ENCODE data around the gene CREG1.

Gene CREG1

DNA sequence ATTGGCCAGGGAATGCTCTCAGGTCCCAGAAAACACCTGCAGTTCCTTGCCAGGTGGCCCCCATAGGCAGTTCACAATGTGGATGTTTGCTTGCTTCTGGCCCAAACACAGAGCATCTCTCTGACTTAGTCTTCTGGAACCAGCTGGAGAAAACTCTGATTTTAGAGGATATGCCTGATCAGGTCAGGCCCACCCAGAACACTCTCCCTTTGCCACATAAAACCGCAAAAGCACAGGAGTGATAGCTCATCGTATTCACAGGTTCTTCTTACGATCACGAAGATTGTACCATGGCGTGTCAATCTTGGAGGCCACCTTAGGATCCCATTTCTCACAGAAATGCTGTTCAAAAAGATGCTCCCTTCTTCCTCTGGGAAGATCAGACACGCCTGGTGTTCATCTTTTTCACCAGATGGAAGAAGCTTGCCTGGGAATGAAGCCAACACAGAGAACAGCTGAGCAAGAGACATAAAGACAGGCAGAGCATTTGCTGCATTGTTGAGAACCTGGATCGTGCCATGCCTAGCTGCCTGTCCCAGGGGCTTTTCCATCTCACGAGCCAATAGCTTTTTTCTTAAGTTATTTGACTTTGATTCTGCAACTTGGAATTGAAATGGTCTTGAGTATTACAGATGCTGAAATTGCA lies 23.6 kb downstream of the CREG1 start:
- no peak for DNase-seq

DNA sequence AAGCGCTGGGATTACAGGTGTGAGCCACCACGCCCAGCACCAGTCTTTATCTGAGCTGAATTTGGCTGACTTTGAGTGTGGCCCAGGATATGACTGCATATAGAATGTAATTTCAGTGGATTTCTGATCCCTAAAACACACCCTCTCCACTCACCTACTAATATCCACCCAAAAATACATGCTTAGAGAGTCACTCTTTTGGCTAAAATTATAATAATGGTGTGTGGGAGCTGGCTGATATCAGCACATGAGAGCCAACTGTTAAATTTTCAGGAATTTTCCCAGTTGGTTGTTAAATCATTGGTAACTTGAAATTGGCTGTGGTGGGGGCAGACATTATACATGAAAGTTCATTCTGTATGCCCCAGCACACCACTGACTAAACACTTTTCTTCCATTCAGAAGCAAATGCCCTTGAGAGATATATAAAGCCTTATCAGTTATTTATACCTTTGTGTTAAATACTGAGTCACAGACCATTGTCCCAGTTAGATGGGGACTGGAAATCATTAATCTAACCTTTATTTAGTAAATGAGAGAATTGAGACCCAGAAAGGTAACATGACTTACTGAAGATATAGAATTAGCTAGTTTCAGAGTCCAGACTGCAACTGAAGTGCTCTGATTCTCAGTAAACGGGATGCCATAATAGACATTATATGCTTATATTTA lies 25.4 kb downstream of the CREG1 start:
- DNase-seq, result no peak

DNA sequence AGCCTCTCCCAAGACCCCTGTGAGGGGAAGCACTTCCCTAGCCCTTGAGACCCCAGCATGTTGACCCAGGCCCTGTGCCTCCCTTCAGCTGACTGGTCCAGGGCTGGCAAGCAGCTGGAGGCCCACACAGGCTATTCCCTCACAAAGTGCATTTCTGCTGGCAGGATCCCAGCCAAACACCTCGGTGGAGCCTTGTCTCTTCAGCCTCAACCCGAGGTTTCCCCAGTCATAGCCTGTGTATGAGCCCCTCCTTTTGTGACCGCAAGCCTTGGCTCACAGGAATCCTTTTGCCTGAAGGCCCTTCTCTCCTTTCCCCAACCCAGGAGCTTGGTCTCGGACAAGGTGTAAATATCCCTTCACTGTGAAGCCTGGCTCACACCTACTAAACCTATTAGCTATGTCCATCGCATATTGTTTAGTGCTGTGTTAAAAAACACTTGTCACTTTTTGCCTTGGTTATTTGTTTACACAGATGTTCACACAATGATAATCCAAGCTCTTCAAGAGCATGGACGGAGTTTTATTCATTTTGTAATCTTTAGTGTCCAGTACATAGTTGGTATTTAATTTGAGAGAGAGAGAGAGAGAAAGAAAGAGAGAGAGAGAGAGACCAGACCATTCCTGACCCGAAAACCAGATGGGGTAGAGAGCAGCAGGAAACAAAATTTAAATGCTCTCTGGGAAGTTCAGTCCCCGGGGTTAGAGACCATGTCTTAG lies 26.7 kb downstream of the CREG1 start:
- DNase-seq, result no peak

DNA sequence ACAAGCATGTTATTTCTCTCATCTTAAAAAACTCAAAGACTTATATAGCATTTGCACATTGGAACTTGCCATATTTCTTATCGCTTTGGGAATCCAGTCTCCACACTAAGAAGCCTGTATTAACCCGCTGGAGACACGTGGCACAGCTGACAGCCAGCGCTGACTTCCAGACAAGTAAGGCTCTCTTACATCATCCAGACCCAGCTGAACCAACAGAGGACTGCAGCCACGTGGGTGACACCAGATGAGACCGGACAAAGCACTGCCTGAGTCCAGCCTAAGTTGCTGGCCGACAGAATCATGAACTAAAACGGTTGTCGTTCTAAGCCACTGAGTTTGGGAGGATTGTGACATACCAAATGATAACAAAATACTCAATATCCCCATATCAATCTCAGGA lies 28.9 kb downstream of the CREG1 start:
- DNase-seq, result peak; percentile 54

DNA sequence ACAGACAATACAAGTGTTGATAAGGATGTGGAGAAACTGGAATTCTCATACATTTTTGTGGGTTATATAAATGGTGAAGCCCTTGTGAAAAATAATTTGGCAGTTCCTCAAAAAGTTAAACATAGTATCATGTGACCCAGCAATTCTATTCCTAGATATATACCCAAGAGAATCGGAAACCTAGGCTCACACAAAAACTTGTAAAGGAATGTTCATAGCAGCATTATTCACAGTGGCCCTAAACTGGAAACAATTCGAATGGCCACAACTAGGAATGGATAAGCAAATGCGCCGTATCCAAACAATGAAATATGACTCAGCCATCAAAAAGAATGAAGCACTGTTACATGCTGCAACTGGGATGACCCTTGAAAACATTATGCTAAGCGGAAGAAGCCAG lies 31.3 kb downstream of the CREG1 start:
- no peak for DNase-seq

DNA sequence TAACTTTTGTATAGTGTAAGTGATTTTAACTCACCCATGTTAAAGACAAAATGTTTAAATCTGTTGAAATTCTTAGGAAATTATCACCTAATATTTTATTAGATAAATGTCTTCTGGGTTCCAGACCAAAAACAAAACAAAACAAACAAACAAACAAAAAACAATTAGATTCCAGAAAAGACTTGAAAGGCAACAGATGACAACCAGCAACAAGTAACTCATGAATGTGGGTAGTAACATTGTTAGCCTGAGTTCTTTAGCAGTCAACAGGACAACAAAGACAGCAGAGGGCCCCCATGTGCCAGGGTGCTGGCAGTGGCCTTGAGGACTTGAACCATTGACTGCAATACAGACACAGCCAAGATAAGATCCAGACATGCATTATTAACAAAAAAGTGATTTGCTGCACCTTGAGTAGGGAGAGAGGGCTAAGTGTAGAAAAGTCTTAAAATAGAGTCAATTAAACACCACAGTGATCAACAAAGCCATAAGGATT lies 32.8 kb downstream of the CREG1 start:
- DNase-seq, result no peak

DNA sequence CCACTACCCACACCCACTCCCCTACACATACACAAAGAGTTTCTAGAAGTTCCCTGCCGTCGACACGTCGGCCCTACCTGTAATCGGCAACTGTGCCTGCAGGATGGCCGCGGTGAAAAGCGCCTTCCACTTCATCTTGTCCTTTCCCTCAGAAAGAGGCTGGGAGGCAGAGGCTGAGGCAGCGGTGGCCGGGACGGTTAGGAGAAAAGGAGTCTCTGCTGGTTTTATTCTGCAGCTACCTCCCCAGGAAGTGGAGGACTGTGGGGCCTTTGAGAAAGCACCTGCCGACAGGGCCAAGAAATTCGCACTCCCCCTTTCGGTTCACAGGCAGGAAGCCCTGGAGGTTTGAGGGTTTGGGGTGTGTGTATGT lies 35.2 kb downstream of the CREG1 start, which contains the start of gene CD247:
Gene CD247 (minus strand): TSS at position 199 of the 370 bp plus-strand sequence. CDS start 64 bp downstream, at position 135.
- DNase-seq, result no peak

DNA sequence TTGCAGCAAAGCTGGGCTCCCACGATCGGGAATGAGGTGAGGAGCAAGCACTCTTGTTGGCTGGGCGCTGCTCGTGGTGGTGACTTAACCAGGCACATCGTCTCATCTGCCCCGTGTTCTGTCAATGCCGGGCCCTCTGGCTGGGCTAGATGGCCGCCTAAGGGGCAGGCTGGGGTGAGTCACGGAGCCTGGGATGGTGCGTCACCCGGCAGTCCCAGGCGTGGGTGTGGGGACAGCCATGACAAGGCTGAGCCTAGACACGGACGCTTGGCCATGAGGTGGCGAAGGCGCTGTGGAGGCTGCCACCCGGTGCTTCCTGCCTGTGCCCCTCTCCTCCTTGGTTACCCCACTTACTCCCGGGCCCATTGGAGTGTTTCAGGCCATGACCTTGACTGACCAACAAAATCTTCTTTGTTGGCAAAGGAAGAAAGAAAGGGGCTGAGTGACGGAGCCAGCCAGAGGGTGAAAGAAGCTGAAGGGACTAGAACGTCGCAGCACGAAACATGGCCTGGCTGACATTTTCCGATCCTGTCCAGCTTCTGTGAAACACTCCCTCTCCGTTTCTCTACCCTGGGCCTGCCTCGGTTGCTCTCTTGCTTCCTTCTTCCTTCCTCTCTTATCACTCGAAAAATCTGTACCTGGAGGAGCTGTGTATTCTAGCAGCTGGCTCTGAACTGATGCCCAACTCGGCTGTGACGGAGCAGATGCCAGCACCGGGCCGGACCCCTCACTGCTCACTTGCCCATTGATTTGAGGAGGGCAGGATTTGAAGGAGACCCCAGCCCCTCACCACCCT lies 35.8 kb downstream of the CREG1 start:
- no peak for DNase-seq

DNA sequence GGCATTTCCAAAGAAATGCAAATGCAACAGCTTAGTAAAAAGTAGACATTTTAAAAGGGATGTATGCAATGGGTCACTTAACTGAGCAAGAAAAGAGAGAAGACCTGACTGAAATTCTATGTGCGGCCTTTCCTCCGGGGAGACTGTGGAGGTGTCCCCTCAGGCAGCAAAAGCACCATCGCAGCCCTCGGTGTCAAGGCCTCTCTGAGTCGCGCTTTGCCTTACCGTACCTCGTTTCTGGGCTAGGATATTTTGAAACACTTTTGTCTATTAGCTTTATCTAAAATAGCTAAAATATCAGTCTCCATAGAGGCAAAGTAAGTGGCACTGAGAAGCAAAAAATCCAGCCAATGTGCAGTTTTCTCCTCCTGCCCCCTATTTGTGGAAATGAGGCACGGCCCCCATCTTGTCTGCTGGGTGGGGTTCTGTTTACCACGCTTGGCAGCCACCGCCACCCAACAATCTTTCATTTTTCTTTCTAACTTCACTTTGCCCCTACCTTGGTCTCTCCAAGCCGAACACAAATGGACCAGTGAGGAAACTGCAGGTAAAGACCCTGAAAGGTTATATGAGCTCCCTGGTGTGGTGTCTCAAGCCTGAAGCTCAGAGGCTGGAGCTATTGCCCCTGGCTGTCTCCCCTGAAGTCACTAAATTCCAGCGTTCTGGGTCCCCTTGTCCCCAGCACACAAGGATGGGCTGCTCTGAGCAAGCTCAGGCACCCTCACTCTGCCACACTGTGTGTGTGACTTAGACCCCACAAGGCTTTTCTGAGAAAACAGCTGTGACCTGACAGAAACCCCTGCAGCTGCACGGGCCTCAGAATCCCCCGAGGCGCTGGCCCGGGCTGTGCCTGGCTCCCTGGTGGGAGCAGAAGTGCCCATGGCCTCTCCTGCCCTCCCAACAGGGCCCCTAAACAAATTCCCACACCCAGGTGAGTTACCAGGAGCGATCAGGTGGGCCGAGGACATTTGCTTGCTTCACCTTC lies 36.9 kb downstream of the CREG1 start:
- no peak for DNase-seq

DNA sequence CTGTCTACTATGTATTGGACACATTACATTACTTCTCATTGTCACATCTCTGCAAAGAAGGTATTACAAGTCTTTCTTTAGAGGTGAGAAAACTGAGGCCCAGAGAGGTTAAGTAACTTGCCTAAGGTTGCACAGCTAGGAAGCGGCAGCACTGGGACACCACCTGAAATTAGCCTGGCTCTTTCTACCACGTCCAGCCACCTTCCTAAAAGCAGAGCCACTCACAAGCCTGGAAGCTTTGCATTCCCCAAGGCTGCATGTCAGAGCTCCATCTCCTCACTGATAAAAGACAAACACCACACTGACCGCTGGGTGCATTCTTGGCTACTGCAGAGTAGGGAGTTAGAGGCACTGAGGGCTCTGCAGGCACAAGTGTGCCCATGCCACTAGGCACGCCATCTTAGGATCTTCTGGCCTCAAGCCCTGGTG lies 37.7 kb downstream of the CREG1 start:
- DNase-seq, result no peak

DNA sequence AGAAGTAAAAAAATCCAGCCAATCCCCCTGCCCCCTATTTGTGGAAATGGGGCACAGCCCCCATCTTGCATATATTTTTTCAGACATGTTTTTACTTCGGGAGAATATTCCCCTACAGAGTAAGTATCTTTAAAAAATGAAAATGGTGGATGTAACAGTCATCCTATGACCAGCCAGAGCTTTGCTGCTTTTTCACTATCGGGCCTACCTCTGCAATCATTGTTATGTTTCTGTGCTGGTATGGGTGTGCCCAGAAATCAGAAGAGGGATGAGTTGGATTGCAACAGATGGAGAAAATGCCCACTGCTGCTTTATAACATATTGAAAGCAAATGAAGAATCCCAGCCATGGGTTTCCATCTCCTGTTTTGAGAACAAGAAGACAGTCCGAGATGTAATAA lies 38.1 kb downstream of the CREG1 start:
- no peak for DNase-seq

DNA sequence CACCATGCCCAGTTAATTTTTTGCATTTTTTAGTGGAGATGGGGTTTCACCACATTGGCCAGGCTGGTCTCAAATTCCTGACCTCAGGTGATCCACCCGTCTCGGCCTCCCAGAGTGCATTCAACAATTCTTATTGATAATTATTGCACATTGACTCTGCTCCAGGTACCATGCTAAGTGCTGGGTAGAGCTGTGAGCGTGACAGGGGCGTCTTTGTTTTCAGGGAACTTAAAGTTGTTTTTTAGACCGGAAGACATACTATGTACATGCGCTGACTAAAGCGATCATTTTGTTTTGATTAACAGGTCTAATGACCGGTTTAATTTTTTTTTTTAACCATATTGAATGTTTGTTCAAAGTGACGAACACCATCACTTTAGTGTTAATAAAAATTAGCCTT lies 39.3 kb downstream of the CREG1 start:
- no peak for DNase-seq

DNA sequence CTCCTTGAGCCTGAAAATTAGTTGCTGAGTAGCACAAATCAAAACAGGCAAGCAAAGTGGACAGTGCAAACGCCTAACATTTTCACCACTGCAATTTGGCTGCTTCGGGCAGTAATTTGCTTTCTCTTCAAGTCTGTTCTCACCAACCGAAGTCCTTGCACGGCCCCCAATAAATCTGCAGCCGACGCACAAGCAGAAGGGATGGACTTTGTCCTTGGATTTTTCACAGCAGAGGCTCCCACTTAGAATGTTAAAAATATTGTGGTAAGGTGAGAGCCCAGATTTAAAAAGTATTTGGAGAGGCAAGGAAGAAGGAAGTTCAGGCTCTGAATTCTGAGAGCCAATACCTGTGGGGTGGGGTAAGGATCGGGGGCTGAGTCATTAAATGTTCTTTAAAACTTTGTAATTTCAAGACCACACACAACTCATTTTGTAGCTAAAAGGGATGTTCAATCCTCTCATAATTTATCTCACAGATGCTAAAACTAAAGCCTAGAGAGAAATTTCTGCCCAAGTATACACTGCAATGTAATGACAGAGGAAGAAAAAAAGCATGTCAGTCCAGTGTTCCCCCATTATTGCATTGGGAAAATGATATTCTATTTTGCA lies 41.4 kb downstream of the CREG1 start:
- DNase-seq, result no peak

DNA sequence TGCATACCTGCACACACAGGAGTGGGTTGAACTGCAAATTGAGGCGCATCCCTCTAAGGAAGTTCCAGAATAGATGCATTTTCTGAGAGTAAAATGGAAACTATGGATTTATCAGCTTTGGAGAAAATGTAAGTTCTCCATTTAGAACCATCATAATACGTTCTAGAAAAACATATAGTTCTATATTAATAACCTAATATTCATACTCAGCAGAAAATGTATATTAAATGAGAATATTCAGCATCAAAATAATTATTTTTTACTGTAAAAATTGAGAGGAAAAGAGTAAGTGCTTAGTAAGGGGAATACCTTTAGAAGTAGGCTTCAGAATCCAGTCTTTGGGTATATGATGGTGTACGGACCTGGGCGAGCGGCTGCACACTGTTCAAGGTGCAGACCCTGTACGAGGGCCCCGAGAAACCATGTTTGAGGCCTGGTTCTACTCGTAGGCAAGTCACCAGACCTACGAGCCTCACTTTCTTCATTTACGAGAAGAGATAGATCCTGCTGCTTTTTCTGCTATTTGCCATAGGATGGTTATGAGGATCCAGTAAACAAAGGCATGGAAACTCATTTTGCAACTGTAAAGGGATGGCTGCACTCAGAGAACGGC lies 42.1 kb downstream of the CREG1 start:
- DNase-seq, result no peak

DNA sequence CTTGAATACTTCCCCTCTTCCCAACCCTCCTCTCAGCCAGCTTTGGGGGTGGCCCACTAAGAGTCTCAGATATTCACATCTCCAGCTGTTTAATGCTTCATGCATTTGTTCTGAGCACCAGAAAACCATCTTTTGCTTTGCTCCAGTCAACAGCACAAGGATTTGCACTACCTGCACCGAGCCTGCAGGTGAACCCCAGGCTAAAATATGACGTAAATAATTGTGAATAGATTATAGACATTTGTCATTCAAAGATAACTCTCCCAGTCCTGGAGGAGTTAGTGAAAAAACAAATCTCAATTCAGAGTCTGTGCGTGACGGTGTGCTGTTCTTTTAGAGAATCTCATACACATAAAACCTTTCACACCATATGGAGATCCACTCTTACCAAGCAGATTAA lies 42.7 kb downstream of the CREG1 start:
- no peak for DNase-seq

DNA sequence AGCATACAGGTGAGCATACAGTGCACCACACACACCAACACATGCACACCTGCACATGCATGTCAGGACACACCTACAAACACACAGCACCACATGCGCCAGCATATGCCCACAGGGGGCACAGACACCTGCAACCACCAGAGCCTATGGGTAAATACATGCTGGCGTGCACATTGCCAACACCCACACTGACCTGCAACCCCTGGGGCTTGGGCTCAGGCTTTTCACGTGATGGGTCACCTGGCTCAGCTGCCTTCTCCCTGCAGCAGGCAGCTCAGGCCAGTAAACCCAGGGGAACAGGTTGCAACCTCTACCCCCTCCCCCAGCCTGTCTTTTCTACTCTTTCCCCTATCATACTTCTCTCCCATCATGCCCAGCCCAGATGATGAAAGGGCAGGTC lies 43.3 kb downstream of the CREG1 start:
- DNase-seq, result no peak

DNA sequence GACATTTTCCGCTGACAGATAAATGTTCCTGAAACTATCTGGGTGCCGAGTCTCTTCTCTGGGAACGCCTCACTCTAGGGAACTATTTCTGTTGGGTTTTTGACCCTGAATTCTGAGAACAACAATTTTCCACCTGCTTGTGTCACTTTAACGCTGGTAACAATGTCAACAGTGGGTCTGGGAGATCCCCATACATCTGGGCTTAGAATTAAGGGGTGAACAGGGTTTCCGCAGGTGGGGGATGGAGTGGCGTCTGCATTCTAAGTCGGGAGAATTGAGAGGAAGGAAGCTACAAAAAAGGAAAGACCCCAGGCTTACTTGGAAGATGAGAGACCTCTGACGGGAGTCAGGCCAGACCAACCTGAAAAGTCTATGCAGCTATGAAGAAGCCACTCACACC lies 44.0 kb downstream of the CREG1 start:
- no peak for DNase-seq

DNA sequence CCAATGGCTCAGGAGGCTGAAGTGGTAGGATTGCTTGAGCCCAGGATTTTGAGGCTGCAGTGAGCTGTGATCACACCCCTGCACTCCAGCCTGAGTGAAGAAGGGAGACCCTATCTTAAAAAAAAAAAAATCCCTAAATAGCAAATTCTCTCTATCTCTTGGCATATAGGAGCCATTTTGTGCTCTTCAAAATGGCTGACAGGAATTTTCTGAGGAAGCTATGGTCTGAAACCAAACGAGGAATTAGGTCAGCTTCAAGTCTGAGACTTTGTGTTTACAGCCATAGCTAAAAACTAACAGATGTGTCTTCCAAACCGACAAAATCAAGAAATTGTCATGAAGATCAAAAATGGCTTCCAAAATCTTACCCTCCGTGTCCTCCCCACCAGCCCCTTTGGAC lies 45.8 kb downstream of the CREG1 start:
- no peak for DNase-seq

DNA sequence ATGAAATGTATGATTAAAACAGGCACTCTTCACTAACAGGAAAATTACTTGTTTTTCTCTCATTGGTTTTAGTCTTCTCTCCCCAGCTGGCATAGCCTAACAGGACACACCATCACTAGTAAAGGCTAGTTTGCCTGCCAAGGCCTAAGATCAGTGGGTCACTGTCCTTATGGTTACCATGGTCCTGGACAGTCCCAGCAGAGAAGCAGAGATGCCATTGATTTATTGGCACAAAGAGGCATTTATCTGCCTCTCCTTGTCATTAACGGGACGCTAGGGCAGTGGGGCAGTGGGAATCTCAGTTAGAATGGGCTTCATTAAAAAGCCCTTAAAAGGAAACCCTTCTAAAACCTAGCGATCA lies 49.1 kb downstream of the CREG1 start:
- no peak for DNase-seq

DNA sequence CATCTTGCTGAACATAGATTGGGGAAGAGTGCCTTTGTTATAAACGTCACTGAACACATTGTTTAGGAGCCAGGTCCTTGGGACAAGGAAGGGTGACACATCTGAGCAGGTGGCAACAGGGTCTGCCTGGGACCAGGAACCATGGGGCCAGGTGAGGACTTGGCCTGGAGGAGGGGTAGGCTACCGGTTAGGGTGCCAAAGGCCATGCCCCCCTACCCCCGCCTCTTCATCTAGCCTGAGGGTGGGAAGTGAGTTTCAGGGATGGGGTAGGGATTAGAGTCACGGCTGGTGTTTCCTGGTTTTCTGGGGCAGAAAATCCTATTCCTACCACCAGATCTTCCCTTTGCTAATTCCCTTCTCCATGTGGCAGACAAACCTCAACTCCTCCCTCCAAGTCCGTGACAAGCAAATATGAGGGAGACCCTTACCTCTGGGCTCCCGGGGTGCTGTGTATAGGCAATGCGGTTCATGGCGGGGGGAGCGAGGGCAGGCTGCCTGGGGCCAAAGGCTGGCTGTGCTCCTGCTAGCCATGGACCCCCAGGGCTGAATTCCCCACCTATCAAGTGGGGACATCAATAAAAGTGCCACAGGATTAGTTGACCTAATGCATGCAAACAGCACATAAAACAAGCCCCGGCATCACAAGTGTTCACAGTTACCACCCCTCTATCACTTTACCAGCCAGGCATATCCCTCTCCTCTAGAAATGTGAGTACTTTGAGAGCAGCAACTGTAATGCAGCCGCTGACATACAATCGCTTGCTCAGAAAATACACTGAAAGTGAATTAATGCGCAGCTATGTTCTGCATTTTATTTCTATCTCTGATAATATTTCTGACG lies 49.7 kb downstream of the CREG1 start:
- no peak for DNase-seq

Data from midbrain (tissue), 1 donor.